ENCODE measurements around the gene EIF3B. TPM values are rescaled to one million over a fixed set of nuclear protein-coding genes. Genes with fewer than 3 reads are reported as not detected.
A peak's percentile ranks its signal among the peaks of the same experiment; 100 is the strongest.

EIF3B gene
- total RNA-seq, 4 donors from 2014 or later, result 116 to 251 (median 122) TPM

- DNase-seq (ENCODE audit: low spot score) (no peak), ATAC-seq (ENCODE audit: low FRiP score) (peak; percentile 1)
- TF ChIP-seq CTCF (IDR thresholded peaks at IDR 0.05), result no peak
These were observed 1.3 kb upstream of the EIF3B start for GRCh38 chr7:2353113-2353935.

- no peak for TF ChIP-seq CTCF (IDR thresholded peaks at IDR 0.05)
- peak; percentile 72 for DNase-seq (ENCODE audit: low spot score)
- ATAC-seq (ENCODE audit: low FRiP score), result peak; percentile 86
These were observed 766 bp upstream of the EIF3B start for GRCh38 chr7:2353936-2354185.

GRCh38 chr7:2354939-2355704 is 495 bp downstream of the EIF3B start:
- TF ChIP-seq CTCF (IDR thresholded peaks at IDR 0.05), result no peak
- DNase-seq (ENCODE audit: low spot score) (no peak), ATAC-seq (ENCODE audit: low FRiP score) (no peak)

GRCh38 chr7:2355705-2356008 is 1.0 kb downstream of the EIF3B start:
- no peak for ATAC-seq (ENCODE audit: low FRiP score)
- no peak for TF ChIP-seq CTCF (IDR thresholded peaks at IDR 0.05)

GRCh38 chr7:2357165-2357564 is 2.5 kb downstream of the EIF3B start:
- TF ChIP-seq CTCF (IDR thresholded peaks at IDR 0.05), result no peak
- no peak for DNase-seq (ENCODE audit: low spot score)
- no peak for ATAC-seq (ENCODE audit: low FRiP score)

More at GRCh38 chr7:2355705-2356008, 1.0 kb downstream of the EIF3B start:
- no peak for DNase-seq (ENCODE audit: low spot score)

- no peak for DNase-seq (ENCODE audit: low spot score)
- TF ChIP-seq CTCF (IDR thresholded peaks at IDR 0.05), result no peak
- no peak for ATAC-seq (ENCODE audit: low FRiP score)
These were observed 2.9 kb downstream of the EIF3B start for GRCh38 chr7:2357571-2357970.

Measured in omental fat pad (tissue), 4 donors.